Measurements from ENCODE around the gene HTR3B.
"Not testable (repeated sequence)": the region's sequence is repeated elsewhere in the genome, so short reads cannot be mapped to it uniquely, and the experiment has no call there.

HTR3B gene

DNA sequence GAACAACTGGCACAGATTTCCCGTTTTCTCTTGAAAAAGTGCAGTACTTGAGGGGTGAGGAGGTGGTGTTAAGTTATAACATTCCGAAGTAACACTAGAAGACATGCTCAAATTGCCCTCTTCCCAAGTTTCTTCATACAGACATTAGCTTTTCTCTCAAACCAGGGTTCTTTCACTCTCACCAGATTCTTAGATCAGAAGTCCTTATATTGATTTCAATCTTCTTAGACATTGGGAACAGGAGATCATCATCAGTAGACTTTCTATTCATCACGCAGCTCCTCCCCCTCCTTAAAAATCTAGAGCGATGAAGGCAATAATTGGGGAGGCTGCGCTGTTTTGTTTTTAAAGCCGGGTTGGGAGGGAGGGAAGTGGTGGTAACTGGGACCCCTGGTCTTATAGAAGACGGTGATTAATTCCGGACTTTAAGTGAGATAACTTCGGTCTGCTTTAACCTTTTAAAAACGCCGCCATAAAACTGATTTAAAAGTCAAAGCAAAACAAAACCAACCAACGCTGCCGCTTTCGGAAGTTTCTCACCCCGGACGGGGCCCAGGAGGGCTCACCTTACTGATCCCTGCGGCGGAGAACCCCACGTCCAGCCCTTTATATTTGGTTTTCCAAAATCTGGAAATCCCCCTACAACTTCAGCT lies 29.9 kb upstream of the HTR3B start:
- Mint-ChIP-seq H3K27me3 (ENCODE audit: low read depth, poor library complexity) (peaks cover 8% of the 10 kb centered on the region), H3K4me1 (peaks cover 66% of the 10 kb centered on the region), H3K4me3 (peak overlapping the region; percentile 92), H3K27ac (peak overlapping the region; percentile 73), H3K9me3 (peaks cover 17% of the 10 kb centered on the region), H3K36me3 (ENCODE audit: low read depth) (peaks cover 31% of the 10 kb centered on the region)
- TF ChIP-seq, protein P1, sequence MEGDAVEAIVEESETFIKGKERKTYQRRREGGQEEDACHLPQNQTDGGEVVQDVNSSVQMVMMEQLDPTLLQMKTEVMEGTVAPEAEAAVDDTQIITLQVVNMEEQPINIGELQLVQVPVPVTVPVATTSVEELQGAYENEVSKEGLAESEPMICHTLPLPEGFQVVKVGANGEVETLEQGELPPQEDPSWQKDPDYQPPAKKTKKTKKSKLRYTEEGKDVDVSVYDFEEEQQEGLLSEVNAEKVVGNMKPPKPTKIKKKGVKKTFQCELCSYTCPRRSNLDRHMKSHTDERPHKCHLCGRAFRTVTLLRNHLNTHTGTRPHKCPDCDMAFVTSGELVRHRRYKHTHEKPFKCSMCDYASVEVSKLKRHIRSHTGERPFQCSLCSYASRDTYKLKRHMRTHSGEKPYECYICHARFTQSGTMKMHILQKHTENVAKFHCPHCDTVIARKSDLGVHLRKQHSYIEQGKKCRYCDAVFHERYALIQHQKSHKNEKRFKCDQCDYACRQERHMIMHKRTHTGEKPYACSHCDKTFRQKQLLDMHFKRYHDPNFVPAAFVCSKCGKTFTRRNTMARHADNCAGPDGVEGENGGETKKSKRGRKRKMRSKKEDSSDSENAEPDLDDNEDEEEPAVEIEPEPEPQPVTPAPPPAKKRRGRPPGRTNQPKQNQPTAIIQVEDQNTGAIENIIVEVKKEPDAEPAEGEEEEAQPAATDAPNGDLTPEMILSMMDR (IDR thresholded peaks at IDR 0.05): no peak
- no peak for DNase-seq

DNA sequence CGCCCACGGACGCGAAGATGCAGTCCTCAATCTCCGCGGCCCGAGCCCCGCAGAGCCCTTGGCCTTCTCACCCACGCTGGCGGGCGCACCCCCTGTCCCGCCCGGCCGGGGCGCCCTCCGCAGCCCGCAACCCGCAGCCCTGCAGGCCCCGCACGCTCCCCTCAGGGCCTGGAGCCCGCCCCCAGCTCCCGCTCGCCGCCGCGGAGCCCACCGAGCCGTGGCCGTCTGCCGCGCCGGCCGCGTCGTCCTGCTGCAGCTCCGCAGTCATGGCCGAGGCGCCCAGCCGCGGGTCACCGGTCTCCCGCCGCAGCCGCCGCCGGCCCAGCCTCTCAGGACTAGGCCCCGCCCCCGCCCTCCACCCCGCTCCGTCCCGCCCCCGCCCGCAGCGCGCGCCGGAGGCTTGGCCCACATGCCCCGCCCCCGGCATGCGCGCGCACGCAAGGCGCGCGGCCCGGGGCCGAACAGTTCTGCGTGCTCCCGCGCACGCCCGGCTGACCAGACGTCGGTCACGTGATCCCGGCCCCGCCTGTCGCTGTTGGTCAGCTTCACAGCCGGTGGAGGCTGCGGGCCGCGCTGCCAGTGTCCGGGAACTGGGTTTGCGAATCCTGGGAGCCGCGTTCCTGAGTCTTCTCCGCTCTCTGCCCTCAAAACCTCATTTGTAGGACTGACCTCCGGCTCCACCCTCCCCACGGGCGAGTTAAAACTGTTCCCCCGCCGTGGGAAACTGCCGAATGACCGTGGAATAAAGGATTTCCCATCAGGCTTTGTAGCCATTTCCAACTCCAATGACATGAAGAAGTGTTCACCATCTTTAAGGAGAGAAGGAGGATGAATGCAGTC lies 29.1 kb upstream of the HTR3B start, which contains the start of gene USP28:
Gene USP28, minus strand, starts transcription at position 339 of the 840 bp plus-strand sequence. Its CDS starts 71 bp downstream, at position 268.
- TF ChIP-seq, protein P1 (IDR thresholded peaks at IDR 0.05): no peak
- H3K27ac Mint-ChIP-seq: peak within 1 kb of the TSS; percentile 99
- peaks cover 22% of the 10 kb centered on the region for H3K9me3 Mint-ChIP-seq
- H3K36me3 Mint-ChIP-seq (ENCODE audit: low read depth): peaks cover 27% of the 10 kb centered on the region
- H3K4me1 Mint-ChIP-seq: peaks cover 62% of the 10 kb centered on the region
- peak; percentile 98 for DNase-seq
- peaks cover 12% of the 10 kb centered on the region for H3K27me3 Mint-ChIP-seq (ENCODE audit: low read depth, poor library complexity)
- H3K4me3 Mint-ChIP-seq: peak within 1 kb of the TSS; percentile 95

DNA sequence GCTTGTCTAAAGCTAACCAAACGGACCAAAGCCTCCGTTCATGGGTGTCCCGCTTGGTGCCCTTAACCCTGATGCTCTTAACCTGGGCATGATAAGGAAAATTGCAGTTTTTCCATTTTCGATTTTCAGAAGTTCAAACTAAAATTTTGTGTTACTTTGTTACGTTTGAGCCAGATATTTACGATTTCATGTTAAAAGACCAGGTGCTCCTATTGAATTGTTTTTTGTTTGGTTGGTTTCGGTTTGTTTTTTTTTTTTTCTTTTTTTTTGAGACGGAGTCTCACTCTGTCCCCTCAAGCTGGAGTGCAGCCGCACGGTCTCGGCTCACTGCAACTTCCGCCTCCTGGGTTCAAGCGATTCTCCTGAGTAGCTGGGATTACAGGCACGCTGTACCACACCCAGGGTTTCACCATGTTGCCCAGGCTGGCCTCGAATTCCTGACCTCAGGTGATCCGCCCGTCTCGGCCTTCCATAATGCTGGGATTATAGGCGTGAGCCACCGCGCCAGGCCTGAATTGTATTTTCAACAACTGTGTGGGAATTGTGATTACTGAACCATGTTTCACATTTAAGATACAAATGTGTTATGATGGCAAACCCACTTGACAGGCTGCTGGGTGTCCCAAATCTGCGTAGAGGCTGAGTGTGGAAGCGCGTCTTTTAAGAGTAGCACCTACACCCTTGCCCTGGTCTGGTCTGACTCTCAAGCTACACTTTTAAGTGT lies 28.4 kb upstream of the HTR3B start:
- H3K9me3 Mint-ChIP-seq: peaks cover 23% of the 10 kb centered on the region
- peaks cover 11% of the 10 kb centered on the region for H3K27me3 Mint-ChIP-seq (ENCODE audit: low read depth, poor library complexity)
- H3K27ac Mint-ChIP-seq: peak overlapping the region; percentile 99
- TF ChIP-seq, protein P1 (IDR thresholded peaks at IDR 0.05): no peak
- peaks cover 20% of the 10 kb centered on the region for H3K36me3 Mint-ChIP-seq (ENCODE audit: low read depth)
- DNase-seq: no peak
- peaks cover 54% of the 10 kb centered on the region for H3K4me1 Mint-ChIP-seq
- H3K4me3 Mint-ChIP-seq: peak overlapping the region; percentile 95

DNA sequence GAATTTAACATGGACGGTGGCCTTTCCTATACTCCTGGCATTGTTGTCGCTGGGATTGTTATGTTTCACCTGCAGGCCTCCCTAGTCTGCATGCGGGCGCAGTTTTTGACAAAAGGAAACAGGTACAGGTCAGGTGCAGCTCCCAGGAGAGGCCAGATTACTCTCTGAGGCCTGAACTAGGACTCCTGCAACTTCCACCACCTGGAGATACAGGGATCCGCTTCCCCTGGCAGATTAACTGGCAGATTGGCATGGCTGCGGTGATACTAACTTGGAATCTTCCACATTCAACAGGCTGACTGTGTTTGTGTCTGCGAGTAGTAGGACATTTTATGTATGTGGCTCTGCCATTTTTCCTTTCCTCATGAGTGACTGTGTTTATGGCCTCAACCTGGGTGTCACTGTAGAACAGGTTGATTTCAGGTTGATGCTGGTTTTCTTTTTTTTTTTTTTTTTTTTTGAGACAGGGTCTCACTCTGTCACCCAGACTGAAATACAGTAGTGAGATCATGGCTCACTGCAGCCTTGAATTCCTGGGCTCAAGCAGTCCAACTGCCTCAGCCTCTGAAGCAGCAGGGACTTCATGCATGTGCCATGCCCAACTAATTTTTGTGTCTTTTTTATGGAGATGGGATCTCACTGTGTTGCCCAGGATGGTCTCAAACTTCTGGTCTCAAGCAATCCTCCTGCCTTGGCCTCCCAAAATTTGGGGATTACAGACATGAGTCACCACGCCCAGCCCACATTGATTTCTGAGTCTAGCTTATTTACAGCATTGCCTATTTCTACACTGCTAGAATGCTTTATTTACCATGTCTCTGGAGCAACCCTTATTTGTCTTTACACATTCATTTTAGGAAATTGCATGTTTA lies 27.6 kb upstream of the HTR3B start:
- peak overlapping the region; percentile 95 for H3K4me3 Mint-ChIP-seq
- peaks cover 12% of the 10 kb centered on the region for H3K36me3 Mint-ChIP-seq (ENCODE audit: low read depth)
- TF ChIP-seq, protein P1 (IDR thresholded peaks at IDR 0.05): no peak
- H3K9me3 Mint-ChIP-seq: peaks cover 23% of the 10 kb centered on the region
- peaks cover 46% of the 10 kb centered on the region for H3K4me1 Mint-ChIP-seq
- H3K27ac Mint-ChIP-seq: no peak overlapping the region
- peaks cover 14% of the 10 kb centered on the region for H3K27me3 Mint-ChIP-seq (ENCODE audit: low read depth, poor library complexity)
- no peak for DNase-seq

DNA sequence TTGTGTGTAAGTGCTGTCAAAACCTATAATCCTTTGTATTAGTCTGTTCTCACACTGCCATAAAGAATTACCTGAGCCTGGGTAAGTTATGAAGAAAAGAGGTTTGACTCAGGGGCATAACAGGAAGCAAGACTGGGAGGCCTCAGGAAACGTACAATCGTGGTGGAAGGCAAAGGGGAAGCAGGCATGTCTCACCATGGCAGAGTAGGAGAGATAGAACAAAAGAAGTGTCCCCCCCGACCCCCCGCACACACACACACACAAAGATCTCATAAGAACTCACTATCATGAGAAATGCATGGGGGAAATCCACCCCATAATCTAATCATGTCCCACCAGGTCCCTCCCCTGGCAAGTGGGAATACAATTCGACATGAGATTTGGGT lies 26.9 kb upstream of the HTR3B start:
- no peak overlapping the region for H3K27ac Mint-ChIP-seq
- H3K27me3 Mint-ChIP-seq (ENCODE audit: low read depth, poor library complexity): peaks cover 14% of the 10 kb centered on the region
- no peak overlapping the region for H3K4me3 Mint-ChIP-seq

DNA sequence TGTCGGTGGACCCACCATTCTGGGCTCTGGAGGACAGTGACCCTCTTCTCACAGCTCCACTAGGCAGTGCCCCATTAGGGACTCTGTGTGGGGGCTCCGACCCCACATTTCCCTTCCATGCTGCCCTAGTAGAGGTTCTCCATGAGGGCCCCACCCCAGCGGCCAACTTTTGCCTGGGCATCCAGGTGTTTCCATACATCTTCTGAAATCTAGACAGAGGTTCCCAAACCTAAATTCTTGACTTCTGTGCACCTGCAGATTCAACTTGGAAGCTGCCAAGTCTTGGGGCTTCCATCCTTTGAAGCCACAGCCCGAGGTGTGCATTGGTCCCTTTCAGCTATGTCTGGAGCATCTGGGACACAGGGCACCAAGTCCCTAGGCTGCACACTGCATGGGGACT lies 25.1 kb upstream of the HTR3B start:
- H3K4me3 Mint-ChIP-seq; H3K36me3 Mint-ChIP-seq (ENCODE audit: low read depth); DNase-seq; H3K27ac Mint-ChIP-seq: not testable (repeated sequence)
- Mint-ChIP-seq H3K9me3 (peaks cover 23% of the 10 kb centered on the region), H3K4me1 (peaks cover 30% of the 10 kb centered on the region), H3K27me3 (ENCODE audit: low read depth, poor library complexity) (peaks cover 14% of the 10 kb centered on the region)

More for the DNA sequence above, 26.9 kb upstream of the HTR3B start:
- Mint-ChIP-seq H3K9me3 (peaks cover 23% of the 10 kb centered on the region), H3K36me3 (ENCODE audit: low read depth) (peaks cover 7% of the 10 kb centered on the region), H3K4me1 (peaks cover 40% of the 10 kb centered on the region)
- DNase-seq: no peak
- TF ChIP-seq, protein P1 (IDR thresholded peaks at IDR 0.05): no peak

Data from nephron progenitor cell (in vitro differentiated cells).